ENCODE measurements around the gene RASA1. TPM values are rescaled to one million over a fixed set of nuclear protein-coding genes. Genes with fewer than 3 reads are reported as not detected.

RASA1 gene
- total RNA-seq, 1 experiment from 2014 or later: 33.9 TPM

DNA sequence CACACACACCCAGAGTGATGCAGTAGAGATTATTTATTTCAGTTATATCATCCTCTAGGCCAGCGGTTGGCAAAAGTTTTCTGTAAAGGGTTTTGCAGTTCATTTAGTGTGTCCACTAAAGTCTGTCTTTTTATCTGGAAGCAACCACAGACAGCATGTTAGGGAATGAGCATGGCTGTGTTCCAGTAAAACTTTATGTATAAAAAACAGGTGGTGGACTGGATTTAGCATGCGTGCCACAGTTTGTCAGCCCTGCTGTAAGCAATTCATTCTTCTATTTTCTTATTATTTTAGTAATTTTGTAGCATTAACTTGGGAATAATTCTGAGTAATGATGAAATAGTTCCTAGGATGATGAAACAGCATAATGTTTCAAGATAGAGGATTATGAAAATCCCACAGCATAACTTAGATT lies 93.4 kb downstream of the RASA1 start:
- no peak for DNase-seq (ENCODE audit: low spot score)

DNA sequence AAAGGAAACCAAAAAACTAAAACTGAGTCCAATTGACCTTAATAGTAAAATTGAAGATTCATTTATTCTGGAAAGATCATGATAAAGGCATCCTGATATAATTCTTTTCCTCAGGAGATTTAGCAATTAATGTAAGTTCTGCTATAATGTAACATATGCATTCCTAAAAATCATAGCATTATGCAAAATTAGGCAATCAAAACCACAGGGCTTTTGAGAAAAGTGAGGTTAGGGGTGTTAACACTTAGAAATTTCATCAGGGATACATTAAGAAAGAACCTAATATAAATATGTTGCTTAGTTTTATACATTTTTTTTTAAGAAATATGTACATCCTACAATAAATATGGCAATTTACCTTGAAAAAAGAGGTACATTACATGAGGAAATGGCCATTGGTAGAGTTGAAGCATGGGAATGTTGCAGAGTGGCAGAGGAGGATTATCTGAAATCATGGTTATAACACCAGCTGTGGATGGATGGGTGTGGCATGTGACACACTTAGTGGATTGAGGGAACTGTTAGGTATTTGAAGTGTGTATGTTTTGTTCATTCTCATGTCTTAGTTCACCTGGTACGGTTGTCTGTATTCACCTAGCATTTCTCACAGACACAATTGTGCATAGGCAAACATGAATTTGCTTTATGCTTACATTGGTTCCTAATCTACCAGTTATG lies 94.0 kb downstream of the RASA1 start:
- DNase-seq (ENCODE audit: low spot score): no peak

DNA sequence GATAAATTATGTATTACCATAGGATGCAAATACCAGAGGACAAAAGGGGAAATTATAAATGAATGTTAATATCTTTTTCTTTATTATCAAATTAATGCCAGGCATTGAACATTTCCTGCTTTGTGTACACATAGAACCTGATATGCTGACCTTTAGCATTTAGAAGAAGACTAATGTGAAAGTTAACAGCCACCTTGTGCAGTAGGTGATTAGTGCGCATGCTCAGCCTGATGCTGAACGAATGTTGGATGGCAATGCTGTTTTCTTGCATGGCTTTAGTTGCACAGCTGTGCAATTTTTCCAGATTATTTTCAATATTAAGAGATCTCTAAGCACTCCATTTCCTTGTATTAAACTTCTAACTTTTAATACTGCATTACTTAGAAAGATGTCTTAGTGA lies 99.6 kb downstream of the RASA1 start:
- no peak for DNase-seq (ENCODE audit: low spot score)

DNA sequence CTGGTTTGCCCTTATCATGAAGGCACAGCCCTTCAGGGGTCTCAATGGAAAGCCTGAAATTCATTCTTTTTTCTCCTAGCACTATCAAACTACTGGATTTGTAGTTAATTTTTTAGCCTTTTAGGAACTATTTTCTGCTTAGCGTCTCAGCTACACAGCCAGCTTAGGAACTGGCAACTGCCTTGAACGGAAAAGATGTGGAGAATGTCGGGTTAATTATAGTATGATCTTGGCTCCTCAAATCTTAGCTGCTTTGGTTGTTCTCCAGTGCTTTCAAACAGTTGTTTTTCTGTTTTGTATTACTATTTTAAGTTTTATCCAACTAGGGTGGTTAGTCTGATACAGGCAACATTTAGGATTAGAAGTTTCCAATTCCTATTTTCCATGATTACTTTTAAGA lies 100.9 kb downstream of the RASA1 start:
- no peak for DNase-seq (ENCODE audit: low spot score)

DNA sequence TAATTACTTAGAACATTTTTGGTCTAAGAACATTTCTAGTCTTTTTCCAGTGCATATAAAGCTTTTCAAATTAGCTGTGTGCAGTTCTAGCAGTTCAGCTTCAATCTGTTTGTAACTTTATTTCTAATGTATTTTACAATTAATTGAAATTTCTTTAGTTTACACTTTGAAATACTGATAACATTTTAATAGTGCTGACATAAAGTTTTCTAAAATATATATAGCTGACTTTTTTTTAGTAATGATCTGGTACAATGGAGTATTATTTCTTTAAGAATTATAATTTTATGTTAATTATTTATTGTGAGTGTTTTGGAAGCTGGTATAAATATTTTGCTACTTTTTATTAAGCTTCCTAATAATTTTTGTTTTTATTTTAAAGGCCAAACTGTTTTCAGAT lies 101.7 kb downstream of the RASA1 start:
- DNase-seq (ENCODE audit: low spot score): no peak

DNA sequence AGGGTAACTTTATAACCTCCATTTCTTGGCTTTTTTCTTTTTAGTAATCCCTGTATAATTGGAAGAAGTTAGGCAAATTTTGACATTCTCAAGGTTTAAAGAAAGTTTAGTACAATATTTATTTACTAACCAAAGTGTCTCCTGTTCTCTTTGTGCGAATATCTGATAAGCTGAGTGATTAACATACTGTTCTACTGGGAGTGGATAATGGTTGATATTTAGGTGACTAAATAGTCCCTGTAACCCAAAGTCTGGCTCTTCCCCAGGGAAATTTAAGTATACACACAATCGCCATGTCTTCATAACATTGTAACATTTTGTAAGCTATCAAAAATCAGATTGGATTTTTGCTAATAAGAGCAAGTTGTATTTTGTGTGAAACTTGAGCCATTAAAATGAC lies 105.0 kb downstream of the RASA1 start:
- no peak for DNase-seq (ENCODE audit: low spot score)

DNA sequence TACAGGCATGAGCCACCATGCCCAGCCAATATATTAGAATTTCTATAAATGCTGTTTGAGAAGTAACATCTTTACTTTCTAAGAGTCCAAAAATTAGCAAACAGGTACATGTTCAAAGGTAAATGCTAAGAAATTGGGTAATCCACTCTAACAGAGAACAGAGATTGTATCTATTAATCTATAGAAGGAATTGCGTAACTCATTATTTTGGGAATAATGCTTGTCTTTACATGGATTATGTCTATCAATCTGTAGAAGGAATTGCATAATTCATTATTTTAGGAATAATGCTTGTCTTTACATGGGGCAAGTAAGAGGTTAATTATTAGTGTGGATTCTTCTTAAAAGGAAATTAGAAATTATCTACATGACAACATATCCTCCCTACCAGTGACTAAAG lies 114.5 kb downstream of the RASA1 start:
- no peak for DNase-seq (ENCODE audit: low spot score)

DNA sequence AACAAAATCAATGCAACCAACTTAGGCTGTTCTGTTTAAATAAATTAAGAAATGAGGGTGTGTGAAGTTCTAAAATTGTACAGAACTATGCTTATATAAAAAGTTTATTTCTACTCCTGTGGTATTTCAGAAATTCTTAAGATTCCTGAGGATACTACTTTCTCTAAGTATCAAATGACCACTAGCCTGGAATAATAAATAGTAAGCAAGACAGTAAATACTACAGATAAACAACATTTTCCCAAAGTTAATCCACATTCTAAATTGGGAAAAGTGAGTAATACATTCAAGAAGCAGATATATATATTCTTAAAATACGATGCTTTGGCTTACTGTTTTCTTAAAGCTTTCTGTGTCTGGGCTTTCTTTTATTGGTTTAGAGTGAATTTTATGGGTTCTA lies 115.5 kb downstream of the RASA1 start:
- DNase-seq (ENCODE audit: low spot score): peak; percentile 38

DNA sequence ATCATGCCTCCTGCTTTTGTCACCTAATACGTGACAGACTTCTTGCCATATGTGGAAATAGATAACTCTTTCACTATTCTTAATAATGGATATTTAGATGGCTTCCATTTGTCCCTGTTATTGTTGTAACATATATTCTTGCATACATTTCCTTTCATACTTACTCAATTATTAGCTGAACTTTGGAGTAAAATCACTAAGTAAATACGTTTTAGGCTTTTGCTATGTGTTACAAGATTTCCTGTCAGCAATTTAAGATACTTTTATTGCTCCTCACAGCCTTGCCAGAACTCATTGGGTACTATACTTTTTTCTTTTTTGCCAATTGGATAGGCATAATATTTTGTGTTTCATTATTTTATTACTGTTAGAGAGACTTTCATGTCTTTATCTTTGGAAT lies 118.1 kb downstream of the RASA1 start:
- DNase-seq (ENCODE audit: low spot score): no peak

DNA sequence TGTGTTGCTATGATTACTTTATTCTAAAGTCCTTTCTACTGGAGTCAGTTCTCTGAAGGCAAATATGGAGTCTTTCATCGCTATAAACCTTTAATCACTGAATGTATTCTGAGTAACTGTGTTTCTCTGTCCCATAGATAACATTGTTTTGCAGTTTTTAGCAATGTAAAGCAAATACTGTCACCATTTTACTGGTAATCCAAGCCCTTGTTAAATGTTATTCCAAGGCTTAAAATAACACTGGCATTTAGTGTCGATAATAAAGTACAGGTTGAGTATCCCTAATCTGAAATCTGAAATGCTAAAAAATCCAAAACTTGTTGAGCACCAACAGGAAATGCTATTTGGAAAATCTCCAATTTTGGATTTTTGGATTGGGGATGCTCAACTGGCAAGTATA lies 120.4 kb downstream of the RASA1 start:
- no peak for DNase-seq (ENCODE audit: low spot score)

DNA sequence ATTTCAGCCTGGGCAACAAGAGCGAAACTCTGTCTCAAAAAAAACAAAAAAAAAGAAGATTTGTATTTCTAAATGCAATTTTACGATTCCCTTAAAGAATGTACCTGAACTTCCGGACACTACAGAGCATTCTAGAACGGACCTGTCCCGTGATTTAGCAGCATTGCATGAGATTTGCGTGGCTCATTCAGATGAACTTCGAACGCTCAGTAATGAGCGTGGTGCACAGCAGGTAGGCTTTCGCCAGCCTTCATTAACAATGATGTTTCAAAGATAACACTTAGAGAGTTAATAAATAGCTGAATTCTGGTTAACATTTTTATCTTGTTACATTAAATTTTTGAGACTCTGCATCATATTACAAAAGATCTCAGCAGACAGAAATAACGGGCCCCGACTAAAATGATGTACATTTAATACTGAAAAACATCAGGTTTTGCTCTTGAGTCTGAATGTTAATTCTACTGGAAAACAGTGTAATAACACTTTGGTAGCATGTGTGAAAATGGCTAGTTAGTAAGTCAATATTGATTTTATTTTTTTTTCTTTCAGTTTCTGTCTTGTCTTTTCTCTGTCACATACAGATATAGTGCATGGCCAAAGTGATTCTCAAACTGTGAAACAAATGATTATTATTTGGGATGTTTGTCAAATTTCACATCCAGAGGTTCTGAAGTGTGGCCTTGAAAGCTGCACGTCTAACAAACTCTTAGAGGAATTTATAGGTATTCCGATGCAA lies 121.8 kb downstream of the RASA1 start:
- no peak for DNase-seq (ENCODE audit: low spot score)

DNA sequence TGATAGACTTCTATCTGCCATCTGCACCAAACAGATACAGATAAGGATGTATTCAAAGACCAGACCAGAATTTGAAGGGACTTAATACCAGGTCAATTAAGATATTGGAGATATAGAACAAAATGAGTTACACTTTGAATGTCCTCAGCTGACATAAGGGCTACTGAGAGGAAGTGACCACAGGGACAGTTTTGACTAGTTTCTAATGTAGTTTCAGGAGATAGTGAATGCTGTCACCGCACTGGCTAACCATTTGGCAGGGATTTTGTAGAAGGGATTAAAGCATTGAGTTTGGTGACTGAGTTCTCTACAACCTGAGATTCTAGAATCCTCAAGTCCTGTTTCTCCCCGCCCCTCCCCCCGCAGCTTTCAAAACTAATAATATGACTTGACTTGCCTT lies 122.4 kb downstream of the RASA1 start:
- no peak for DNase-seq (ENCODE audit: low spot score)

DNA sequence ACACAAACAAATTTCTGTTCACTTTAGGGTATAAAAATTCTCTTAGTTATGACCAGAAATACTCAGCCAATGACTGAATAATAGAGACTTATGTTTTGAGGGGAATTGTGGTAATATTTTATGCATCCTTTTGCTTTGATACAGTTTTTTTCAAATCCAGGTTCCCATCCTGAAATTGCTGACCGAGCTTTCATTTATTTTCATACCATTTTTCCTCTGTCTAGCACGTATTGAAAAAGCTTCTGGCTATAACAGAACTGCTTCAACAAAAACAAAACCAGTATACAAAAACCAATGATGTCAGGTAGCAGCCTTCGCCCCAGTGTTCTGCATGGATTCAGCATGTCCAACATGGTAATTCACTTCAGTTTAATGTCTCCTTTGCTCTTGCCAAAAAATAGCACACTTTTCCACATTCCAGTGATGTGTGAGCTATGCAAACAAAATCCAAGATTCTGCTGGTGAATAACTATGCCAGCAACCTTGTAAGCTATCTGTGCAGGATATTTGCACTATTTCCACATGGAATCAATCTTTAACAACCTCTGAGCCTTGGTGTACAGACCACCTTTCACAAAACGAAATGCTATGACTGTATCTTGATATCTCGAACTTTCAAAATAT lies 123.0 kb downstream of the RASA1 start:
- no peak for DNase-seq (ENCODE audit: low spot score)

DNA sequence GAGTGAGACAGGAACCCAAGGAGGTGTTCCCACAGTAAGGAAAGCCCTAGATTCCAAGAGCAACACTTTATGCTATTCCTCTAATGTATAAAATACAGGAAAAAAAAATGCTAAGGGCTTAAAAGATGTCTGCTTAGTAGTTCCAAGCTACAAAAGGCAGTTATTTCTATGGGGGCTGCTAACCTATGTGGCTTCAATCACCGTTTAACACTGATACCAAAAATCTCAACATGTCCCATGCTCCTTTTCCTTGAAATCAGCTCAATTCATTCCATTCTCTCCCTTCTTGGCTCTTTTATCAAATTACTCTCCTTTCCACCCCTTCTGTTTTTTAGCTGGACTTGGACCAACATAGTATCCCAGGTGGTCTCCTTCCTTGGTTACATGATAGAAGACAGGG lies 124.5 kb downstream of the RASA1 start:
- no peak for DNase-seq (ENCODE audit: low spot score)

DNA sequence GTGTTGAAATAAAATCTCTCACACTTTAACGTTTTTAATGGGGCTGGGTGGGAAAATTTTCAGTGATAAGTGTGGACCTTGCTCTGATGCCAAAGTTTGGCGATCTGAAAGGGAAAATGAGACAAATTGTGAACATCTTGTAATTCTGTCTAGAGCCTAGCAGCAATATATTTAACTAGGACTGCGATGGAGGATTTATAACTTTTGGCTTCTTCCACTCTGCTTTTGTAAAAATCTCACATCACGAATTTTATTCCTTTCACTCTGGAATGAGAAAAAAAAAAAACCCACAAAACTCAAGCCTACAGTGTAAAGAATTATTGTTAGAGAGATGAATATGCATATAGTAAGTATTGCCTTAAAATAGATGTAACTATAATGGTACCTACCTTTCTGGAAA lies 125.1 kb downstream of the RASA1 start:
- no peak for DNase-seq (ENCODE audit: low spot score)

DNA sequence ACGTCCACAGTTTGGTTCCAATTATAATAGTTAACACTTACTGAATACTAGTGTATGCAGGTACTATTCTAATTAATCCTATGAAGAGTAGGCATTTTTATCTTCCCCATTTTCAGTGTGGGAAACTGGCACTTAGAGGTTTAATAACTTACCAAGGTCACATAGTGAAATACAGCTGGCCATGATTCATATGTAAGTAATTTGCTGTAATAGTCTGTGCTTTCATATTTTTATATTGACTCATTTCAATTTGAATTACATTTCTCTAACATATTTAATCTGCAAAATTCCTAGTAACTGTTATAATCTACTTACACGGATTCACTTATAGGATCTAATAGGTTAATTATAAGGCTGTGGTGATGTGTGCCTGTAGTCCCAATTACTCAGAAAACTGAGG lies 125.6 kb downstream of the RASA1 start:
- DNase-seq (ENCODE audit: low spot score): peak; percentile 84

DNA sequence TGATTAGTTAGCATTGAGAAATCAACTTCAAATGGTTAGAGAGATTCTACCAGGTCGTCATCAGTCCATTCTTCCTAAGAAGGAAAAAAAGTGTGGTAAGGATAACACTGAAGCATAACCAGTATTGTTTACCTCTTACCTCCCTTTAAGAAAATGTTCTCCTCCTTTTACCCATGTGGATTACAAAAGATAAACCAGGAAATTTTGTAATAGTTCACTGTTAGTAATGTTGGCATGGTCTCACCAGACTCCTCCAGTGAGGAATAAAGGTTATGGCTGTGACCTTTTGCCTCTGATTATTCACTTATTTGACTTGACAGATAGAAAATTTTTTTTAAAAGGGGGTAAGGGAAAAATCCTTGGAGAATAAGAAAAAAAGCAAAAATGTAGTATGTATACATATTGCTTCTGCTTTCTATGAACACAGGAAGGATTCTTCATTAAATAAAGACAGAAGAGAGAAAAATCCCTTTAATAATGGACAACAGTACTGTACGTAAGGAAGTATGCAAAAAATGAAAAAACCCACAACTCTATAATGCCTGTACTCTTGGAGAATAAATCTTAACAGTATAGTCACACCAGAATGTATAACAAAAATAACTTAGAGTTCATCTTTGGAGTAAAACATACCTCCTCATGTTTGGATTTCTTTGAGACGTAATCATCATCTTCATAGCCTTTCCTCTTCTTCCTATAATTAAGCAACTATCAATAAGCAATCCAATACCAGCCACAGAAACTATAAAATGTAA lies 126.9 kb downstream of the RASA1 start:
- DNase-seq (ENCODE audit: low spot score): no peak

DNA sequence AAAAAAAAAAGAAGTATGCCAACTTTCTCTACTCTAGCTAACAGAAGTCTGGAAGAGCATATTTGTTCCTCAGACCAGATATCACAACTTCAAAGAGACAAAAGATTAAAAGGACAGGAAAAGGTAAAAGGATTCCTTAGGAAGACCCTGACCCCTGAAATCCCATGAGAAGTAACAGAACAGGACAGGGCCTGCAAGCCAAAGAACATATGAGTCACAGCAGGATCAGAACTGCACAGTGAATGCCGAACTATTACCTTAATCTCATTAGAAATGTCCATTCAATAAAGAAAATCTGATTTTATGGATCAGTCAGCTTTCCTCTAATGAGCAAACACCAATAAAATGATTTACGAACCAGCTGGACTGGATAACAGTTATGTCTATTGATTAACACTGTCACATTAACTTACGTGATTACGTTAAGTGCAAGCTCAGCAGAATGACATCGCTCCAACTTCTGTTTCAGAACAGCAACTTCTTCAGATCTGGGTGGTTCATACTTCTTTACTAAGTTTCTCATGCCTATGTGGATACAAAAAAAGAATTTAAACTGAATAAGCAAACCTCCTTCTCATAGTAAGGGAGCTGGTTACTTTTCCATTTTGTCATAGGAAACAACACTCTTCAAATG lies 131.4 kb downstream of the RASA1 start:
- no peak for DNase-seq (ENCODE audit: low spot score)

DNA sequence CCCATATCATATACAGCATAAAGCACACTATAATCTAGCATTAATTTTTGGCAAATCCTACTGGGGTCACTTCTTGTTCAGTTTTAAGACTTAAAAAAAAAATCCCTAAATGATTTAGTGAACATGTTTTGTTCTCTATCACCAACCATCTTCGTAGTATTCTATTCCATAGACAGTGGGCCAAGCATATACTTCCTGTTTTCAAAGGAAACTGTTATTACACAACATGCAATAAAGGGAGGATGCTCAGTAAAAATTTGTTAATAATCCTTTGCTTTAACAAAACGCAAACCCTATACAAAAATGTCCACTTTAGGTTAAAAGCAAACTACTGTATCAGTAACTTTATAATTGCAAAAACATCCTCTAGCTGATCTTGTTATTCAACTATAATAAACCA lies 132.0 kb downstream of the RASA1 start:
- DNase-seq (ENCODE audit: low spot score): no peak

DNA sequence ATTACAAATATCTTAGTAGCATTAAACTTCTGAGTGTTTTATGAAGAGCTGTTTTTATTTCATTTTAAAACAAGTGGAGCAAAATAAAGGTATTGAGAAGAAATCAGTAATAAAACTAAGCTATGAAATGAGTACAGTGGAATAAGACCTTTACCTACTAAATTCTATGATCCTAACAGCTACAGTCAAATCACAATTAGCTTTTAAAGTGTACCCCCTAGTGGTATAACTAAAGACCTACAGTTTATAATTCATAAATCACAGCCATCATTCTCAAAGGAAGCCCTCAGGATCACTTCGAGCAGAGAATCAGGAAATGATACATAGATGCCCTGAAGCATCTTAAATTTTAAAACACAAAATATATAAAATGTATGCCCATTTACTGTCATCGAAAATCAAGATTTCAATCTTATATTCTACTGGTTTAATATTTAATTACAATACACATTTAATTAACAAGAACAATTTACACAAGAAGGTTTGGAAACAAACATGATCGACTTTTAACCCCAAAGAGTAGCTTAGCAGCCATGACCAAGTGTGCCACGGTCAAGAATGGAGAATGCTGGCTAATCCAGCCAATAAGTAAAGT lies 132.7 kb downstream of the RASA1 start:
- DNase-seq (ENCODE audit: low spot score): peak; percentile 48

DNA sequence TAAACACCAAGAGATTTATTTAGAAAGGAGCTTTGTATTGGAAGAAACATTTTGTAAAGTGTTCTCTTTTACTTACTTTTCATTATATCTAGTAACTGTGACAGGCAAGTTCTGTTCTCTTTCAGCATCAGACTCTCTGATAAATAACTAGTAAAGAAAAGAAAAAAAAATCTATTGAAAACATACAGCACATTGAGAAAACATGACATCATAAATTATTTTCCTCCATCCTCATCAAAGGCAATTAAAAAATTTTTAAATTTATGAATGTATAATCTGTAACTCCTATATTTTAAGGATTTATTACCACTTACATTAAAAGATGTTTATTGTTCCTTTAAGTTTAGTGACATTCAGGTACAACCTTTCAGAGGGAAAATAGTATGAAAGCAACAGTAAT lies 133.9 kb downstream of the RASA1 start:
- DNase-seq (ENCODE audit: low spot score): no peak

DNA sequence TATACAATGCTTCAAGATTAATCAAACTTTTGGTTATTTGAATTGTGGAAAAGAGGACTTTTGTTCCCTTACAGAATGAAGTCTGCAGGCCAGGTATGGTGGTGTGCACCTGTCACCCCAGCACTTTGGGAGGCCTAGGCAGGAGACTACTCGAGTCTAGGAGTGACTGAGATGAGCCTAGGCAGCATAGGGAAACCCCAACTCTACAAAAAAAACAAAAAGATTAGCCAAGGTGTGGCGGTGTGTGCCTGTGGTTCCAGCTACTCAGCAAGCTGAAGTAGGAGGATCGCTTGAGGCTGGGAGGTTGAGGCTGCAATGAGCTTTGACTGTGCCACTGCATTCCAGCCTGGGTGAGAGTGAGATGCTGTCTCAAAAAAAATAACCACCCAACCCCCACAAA lies 135.7 kb downstream of the RASA1 start:
- no peak for DNase-seq (ENCODE audit: low spot score)

Measured in A172 (cell line).